Caco-2 (cell line): Measurements from ENCODE around the gene MEX3A. TPM values are rescaled to one million over a fixed set of nuclear protein-coding genes. Genes with fewer than 3 reads are reported as not detected.

Experiments
- BruUV-seq: library from RNA; stranded (reverse); fragments of 400-500 nt; replicated peaks from 2 replicates; lab custom pipeline; 2021; lab: Mats Ljungman, UMichigan
- CTCF ChIA-PET: fragments of 300-600 bp; sonication (Branson Sonifier 250); formaldehyde crosslinking; loops from one replicate; lab custom pipeline; 2022; ENCODE audit warnings: antibody characterized with exemption; lab: Charles Lee
- POLR2A ChIA-PET: fragments of 300-600 bp; sonication (Branson Sonifier 250); formaldehyde crosslinking; loops from one replicate; lab custom pipeline; 2022; ENCODE audit warnings: antibody characterized with exemption; lab: Charles Lee
- DNase-seq, 2 experiments: peaks; one replicate each; pipeline versions ENCODE4 v3.0.0 to v3.0.0-alpha.2; 2020 to 2022
- H3K27me3 ChIP-seq: replicated peaks from 2 replicates; pipeline ENCODE4 v1.6.0; 2011; ENCODE audit warnings: low read length; ENCODE audit not compliant: control insufficient read depth, insufficient read depth
- H3K36me3 ChIP-seq: 2 replicates; pipeline ENCODE4 v1.5.1; 2011; ENCODE audit warnings: low read length; ENCODE audit not compliant: control insufficient read depth, insufficient read depth
- H3K4me1 ChIP-seq: fragments of 250-450 bp; sonication (Bioruptor Pico); 2 replicates; pipeline ENCODE4 v1.5.1; 2020; ENCODE audit warnings: mild to moderate bottlenecking
- H3K4me3 ChIP-seq: 2 replicates; pipeline ENCODE4 v1.5.1; 2011; ENCODE audit warnings: low read depth, mild to moderate bottlenecking, control low read depth, low read length
- H3K9me3 ChIP-seq: fragments of 250-450 bp; sonication (Bioruptor Pico); 2 replicates; pipeline ENCODE4 v1.5.1; 2020; ENCODE audit warnings: mild to moderate bottlenecking, moderate library complexity
- H3K27ac Mint-ChIP-seq: one replicate; pipeline ENCODE4 v1.8.0; 2022; ENCODE audit warnings: mixed read lengths; ENCODE audit not compliant: unreplicated experiment
- H3K27me3 Mint-ChIP-seq: one replicate; pipeline ENCODE4 v1.8.0; 2022; ENCODE audit warnings: mixed read lengths; ENCODE audit not compliant: insufficient read depth, unreplicated experiment
- H3K36me3 Mint-ChIP-seq: one replicate; pipeline ENCODE4 v1.8.0; 2022; ENCODE audit warnings: mild to moderate bottlenecking, mixed read lengths; ENCODE audit not compliant: insufficient read depth, unreplicated experiment
- H3K4me1 Mint-ChIP-seq: one replicate; pipeline ENCODE4 v1.8.0; 2022; ENCODE audit warnings: low read depth, mixed read lengths; ENCODE audit not compliant: unreplicated experiment
- H3K4me3 Mint-ChIP-seq: one replicate; pipeline ENCODE4 v1.8.0; 2022; ENCODE audit warnings: mild to moderate bottlenecking, moderate library complexity, mixed read lengths; ENCODE audit not compliant: unreplicated experiment
- H3K9me3 Mint-ChIP-seq: one replicate; pipeline ENCODE4 v1.8.0; 2022; ENCODE audit warnings: mixed read lengths; ENCODE audit not compliant: unreplicated experiment
- intact Hi-C: fragments of 100-400 bp; cut with micrococcal nuclease; formaldehyde crosslinking; loops from one replicate; pipeline ENCODE4 v1.10.0; 2022; ENCODE audit not compliant: unreplicated experiment
- total RNA-seq: library from RNA; stranded (reverse); gene quantifications from 2 replicates; pipeline ENCODE4 v1.2.3, GENCODE V29; 2022
- TF ChIP-seq, protein P1 (sequence below), 2 experiments: fragments of 200-600 bp in 1 of 2; IDR thresholded peaks; 1 replicate in 1 of 2; 2 replicates in 1 of 2; pipeline versions ENCODE4 v1.5.1 to v1.8.0; 2011 to 2022; ENCODE audit warnings: antibody characterized with exemption in 1 of 2, control low read depth in 1 of 2, inconsistent platforms in 1 of 2, low read depth in 1 of 2, low read length in 1 of 2, mild to moderate bottlenecking in 1 of 2, moderate library complexity in 1 of 2; ENCODE audit not compliant: insufficient read depth in 1 of 2, severe bottlenecking in 1 of 2, unreplicated experiment in 1 of 2

The MEX3A gene
- total RNA-seq, 1 experiment from 2014 or later, result 8.9 TPM

DNA sequence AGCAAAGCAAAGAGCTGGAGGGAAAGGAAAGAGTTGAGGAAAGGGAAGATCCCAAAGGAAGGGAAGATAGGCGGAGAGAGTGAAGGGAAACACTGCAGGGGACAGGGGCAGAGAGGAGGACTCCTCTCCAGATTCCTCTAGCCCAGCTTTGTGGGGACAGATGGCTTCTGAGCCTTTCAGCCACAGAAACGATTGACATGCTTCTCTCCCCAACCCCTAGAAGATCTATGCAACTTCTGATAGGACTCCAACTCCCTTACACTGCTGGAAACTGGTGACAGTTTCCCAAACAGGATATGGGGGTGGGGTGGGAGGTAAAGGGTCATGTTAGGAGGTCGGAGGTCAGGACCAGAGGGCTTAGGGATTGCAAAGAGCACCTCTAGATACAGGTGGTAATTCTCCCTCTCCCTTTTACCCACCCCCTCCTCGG is 6.5 kb downstream of the MEX3A start:
- H3K4me3 ChIP-seq, result no peak overlapping the region
- POLR2A ChIA-PET, result no interaction called here

DNA sequence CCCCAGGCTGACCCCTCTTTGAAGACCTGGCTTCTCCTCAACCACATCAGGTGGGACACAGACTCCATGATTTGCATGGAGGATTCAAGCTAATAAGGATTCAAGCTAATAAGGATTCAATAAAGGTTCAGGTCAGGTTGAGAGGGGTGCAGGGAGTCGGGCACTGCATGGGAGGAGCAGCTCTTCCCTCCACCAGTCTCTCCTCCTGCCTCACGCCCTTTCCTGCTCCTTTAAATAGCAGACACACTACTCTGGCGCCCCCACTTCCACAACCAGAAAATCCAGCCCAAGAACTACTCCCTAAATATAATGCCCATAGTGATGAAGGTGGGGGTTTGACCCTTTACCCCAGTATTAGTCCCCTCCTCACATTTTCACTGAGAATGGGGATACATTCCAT is 7.1 kb downstream of the MEX3A start:
- Histone ChIP-seq H3K4me1 (no peaks in the 10 kb centered on the region), H3K36me3 (peaks cover 1% of the 10 kb centered on the region; the same call in 1 of the 2 replicates), H3K9me3 (no peaks in the 10 kb centered on the region), H3K27me3 (no peaks in the 10 kb centered on the region), H3K4me3 (no peak overlapping the region)
- Mint-ChIP-seq H3K4me3 (no peak overlapping the region), H3K4me1 (peaks cover 6% of the 10 kb centered on the region), H3K27ac (no peak overlapping the region), H3K27me3 (no peaks in the 10 kb centered on the region), H3K36me3 (peaks cover 27% of the 10 kb centered on the region), H3K9me3 (no peaks in the 10 kb centered on the region)
- intact Hi-C loops, result no loop called here
- ChIA-PET POLR2A (no interaction called here), CTCF (no interaction called here)
- BruUV-seq, result no TSS peak
- no peak for DNase-seq
- TF ChIP-seq, protein P1, sequence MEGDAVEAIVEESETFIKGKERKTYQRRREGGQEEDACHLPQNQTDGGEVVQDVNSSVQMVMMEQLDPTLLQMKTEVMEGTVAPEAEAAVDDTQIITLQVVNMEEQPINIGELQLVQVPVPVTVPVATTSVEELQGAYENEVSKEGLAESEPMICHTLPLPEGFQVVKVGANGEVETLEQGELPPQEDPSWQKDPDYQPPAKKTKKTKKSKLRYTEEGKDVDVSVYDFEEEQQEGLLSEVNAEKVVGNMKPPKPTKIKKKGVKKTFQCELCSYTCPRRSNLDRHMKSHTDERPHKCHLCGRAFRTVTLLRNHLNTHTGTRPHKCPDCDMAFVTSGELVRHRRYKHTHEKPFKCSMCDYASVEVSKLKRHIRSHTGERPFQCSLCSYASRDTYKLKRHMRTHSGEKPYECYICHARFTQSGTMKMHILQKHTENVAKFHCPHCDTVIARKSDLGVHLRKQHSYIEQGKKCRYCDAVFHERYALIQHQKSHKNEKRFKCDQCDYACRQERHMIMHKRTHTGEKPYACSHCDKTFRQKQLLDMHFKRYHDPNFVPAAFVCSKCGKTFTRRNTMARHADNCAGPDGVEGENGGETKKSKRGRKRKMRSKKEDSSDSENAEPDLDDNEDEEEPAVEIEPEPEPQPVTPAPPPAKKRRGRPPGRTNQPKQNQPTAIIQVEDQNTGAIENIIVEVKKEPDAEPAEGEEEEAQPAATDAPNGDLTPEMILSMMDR (IDR thresholded peaks at IDR 0.05; ENCODE audit: insufficient read depth in 1 of 2, low read depth in 1 of 2, low read length in 1 of 2, severe bottlenecking in 1 of 2, unreplicated experiment in 1 of 2), result no peak

More for the DNA sequence above, 6.5 kb downstream of the MEX3A start:
- Histone ChIP-seq H3K9me3 (no peaks in the 10 kb centered on the region), H3K4me1 (no peaks in the 10 kb centered on the region), H3K36me3 (peaks cover 1% of the 10 kb centered on the region; the same call in 1 of the 2 replicates), H3K27me3 (no peaks in the 10 kb centered on the region)
- no peaks in the 10 kb centered on the region for H3K27me3 Mint-ChIP-seq
- no peak overlapping the region for H3K4me3 Mint-ChIP-seq
- no peak overlapping the region for H3K27ac Mint-ChIP-seq
- BruUV-seq, result no TSS peak
- CTCF ChIA-PET, result interaction anchor here (0.5 kb wide), 1 partner anchor 50 kb away, joined by 3 read pairs; no protein-coding TSS in a partner anchor
- TF ChIP-seq, protein P1 (IDR thresholded peaks at IDR 0.05; ENCODE audit: insufficient read depth in 1 of 2, low read depth in 1 of 2, low read length in 1 of 2, severe bottlenecking in 1 of 2, unreplicated experiment in 1 of 2), result no peak
- peaks cover 6% of the 10 kb centered on the region for H3K4me1 Mint-ChIP-seq
- no peaks in the 10 kb centered on the region for H3K9me3 Mint-ChIP-seq
- intact Hi-C loops, result no loop called here
- peaks cover 21% of the 10 kb centered on the region for H3K36me3 Mint-ChIP-seq
- no peak for DNase-seq

DNA sequence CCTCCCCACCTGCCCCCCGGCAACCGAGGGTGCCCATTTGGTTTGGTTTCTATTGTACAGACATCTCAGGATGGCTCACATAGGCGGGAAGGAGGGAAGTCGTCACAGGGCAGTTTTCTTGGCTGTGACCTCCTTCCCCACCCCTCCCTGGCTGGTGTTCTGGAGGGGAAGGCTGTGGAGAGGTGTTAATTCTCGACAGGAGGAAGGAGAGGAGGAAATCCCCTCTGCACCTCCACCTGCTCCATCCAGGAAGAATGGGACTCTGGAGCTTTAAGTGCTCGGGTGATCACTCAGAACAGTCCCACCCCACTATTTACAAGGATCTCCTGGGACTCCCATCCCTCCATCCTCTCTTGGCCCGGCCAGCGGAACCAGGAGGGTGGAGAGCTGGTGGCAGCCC is 7.6 kb downstream of the MEX3A start:
- H3K27me3 Mint-ChIP-seq, result no peaks in the 10 kb centered on the region
- POLR2A ChIA-PET, result no interaction called here
- no peaks in the 10 kb centered on the region for H3K9me3 Mint-ChIP-seq
- no peak for DNase-seq
- peaks cover 6% of the 10 kb centered on the region for H3K4me1 Mint-ChIP-seq
- peaks cover 1% of the 10 kb centered on the region; the same call in 1 of the 2 replicates for H3K36me3 ChIP-seq
- H3K4me3 ChIP-seq, result no peak overlapping the region
- H3K4me1 ChIP-seq, result no peaks in the 10 kb centered on the region
- H3K4me3 Mint-ChIP-seq, result no peak overlapping the region
- peaks cover 29% of the 10 kb centered on the region for H3K36me3 Mint-ChIP-seq
- TF ChIP-seq, protein P1 (IDR thresholded peaks at IDR 0.05; ENCODE audit: insufficient read depth in 1 of 2, low read depth in 1 of 2, low read length in 1 of 2, severe bottlenecking in 1 of 2, unreplicated experiment in 1 of 2), result no peak
- H3K27ac Mint-ChIP-seq, result no peak overlapping the region
- no TSS peak for BruUV-seq
- intact Hi-C loops, result no loop called here
- CTCF ChIA-PET, result no interaction called here
- H3K27me3 ChIP-seq, result no peaks in the 10 kb centered on the region
- H3K9me3 ChIP-seq, result no peaks in the 10 kb centered on the region
